HK-2 (cell line): Measurements from ENCODE around the gene PPP3R1.

ENCODE experiments used
- DNase-seq: peaks from one replicate; pipeline ENCODE4 v3.0.0-alpha.2; 2018; ENCODE audit not compliant: unreplicated experiment

PPP3R1 gene

DNA sequence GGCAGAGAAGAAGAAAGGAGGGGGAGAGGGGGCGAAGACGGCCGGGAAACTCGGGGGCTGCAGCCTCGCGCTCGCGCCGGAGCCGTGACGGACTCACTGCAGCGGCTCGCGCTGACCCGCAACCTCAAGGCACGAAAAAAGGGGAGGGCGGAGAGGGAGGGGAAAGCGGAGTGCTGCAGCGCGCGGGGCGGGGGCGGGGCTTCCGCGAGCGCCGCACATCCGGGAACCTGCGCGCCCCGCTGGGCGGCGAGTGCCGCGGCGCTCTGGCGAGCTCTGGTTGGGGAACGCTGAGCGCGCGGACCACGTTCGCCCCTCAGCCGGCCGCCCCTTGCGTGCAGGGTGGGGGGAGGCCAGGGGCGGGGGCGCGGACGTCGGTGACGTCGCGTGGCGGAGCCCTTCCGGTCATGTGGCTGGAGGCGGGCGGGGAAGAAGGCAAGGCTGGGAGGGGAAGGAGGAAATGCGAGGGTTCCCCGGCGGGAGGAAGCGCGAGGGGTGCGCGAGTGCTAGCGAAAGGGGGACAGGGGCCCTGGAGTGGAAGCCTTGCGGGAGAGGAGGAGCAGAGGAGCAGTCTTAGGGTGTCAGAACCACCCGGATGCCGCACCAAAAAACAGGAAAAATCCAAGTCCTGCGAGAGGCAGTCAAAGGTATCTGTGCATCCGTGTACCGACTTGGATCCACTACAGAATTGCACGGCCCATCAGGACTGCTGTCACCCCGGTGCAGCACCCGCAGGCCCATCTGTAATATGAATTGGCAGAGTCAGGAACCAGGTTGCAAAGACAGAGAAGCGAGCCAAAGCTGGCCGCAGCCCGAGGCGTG lies at the start of gene PPP3R1:
Gene PPP3R1, minus strand, starts transcription at position 133 of the 819 bp plus-strand sequence. CDS start 405 bp downstream, outside the sequence.
- peak; percentile 94 for DNase-seq

- DNase-seq: no peak
Measured at GRCh38 chr2:68295516-68295915, 43.2 kb upstream of the PPP3R1 start.

- no peak for DNase-seq
Measured at GRCh38 chr2:68294913-68295312, 42.6 kb upstream of the PPP3R1 start.

DNA sequence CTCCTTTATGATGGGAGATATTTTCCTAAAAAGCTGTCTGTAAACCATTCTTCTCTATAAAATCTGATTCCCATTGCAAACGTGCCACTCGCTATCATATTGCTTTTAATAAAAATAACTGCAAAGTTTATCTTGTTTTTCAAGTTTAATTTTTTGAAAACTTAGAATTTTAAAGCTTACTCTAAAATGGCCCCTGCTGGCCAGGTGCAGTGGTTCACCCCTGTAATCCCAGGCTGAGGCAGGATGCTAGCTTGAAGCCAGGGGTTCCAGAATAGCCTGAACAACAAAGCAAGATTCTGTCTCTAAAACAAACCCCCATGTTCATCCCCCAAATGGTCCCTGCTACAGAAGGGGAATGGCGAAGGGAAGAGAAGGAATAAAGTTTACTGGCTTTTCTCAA lies 41.9 kb upstream of the PPP3R1 start:
- DNase-seq: no peak

- DNase-seq: no peak
Measured at GRCh38 chr2:68293755-68294154, 41.4 kb upstream of the PPP3R1 start.

DNA sequence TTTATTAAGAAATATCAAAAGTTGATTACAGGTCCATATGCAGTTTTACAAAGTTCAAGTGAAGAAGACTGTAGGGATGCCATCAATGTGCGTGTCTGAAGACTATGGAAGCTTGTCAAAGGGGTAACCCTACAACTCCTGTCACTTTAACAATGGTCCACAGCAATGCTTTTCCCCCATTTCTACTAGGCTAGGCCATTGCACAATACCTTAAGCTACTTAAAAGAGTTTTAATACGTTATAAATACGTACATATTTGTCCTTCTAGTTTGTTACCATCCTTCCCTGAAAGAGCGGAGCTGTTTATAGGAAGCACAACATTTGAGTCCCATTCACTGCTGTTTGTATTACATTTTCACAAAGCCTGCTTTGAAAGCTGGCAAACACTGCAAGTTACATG lies 40.7 kb upstream of the PPP3R1 start:
- DNase-seq: no peak

- no peak for DNase-seq
Measured at GRCh38 chr2:68292108-68292710, 39.9 kb upstream of the PPP3R1 start.

- DNase-seq: no peak
Measured at GRCh38 chr2:68291314-68291713, 39.0 kb upstream of the PPP3R1 start.

GRCh38 chr2:68290901-68291300 lies 38.6 kb upstream of the PPP3R1 start:
- no peak for DNase-seq

DNA sequence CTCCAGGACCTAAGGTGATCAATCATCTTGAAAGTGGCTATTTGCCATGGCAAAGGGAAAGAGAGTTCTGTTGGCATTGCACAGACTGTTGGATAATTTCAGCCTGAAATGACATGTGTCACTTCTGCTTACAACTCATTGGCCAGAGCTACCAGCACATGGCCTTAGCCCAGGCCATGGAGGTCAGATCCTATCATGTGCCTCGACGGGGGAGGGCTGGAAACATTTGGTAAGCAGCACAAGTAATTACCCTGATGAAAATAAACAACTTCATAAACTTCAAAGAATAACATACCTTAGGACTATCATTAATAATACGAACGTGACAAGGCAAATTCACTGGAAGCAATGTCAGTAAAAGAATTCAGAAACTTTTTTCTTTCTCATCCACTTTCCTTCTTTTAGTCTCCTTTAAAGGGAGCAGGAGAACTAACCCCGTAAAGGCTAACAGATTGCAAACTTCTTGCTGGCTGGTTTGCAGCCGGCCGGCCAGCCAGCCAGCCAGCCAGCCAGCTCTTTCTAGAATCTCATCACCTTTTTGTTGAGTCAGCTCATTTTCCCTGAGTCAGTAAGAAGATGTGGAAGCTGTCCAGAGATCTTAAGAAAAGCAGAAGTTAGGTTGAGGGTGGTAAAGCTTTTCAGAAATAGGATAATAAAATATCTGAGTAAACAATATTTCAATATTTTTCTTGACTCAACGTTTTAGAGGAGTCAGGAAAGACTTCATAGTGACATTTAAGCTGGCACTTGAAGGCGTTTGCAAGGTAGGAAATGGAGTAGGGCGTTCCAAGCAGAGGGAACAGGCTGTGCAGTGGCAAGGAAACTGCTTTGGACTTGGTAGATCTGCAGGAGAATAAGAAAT lies 35.5 kb upstream of the PPP3R1 start:
- no peak for DNase-seq

DNA sequence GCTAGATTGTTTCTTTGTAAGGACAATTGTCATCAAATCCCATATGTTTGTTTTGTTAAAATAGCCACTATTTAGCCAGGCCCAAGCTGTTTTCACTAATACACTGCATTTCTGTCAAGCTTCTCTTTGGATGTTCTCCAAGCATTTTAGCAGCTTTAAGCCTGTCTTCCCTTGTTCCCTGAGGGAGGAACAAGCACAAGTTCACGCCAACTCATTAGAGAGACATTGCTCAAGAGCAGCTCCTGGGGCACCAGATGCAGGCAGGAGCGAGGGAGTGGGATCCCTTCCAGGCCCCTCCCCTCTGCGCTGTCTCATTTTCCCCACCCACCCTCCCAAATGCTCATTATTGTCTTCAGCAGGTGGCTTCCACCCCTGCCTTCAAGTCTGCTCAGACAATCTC lies 32.6 kb upstream of the PPP3R1 start:
- no peak for DNase-seq

- DNase-seq: no peak
Measured at GRCh38 chr2:68283419-68283812, 31.1 kb upstream of the PPP3R1 start.

DNA sequence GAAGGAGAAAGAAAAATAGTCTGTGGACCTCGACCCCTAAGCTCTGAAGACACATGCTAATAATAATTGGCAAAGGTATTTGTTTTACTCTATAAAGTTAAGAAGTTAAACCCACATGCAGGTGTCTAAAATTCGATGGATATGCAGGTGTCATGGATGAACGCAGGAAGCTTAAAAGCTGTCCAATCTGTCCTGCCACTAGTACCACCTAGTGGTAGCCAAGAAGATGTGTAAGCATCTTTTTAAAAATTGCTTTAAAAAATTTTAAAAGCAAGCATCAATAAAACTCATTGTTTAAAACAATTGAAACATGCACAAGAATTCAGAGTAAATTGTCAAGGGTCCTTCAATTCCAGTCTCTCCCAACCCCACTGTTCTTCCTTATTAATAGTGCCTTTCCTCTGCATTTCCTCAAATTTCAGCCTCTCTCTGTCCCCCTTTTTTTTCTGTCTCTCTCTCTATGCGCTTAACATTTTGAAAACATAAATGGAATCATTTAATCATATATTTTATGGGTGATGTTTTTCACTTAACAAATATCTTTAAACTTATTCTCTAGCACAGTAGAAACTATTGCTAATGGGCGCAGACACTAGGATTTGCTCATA lies 30.6 kb upstream of the PPP3R1 start:
- DNase-seq: no peak

GRCh38 chr2:68280796-68281195 lies 28.5 kb upstream of the PPP3R1 start:
- DNase-seq: no peak

- no peak for DNase-seq
Measured at GRCh38 chr2:68280348-68280747, 28.0 kb upstream of the PPP3R1 start.

- DNase-seq: no peak
Measured at GRCh38 chr2:68279691-68280090, 27.4 kb upstream of the PPP3R1 start.

- no peak for DNase-seq
Measured at GRCh38 chr2:68278169-68278568, 25.8 kb upstream of the PPP3R1 start.

GRCh38 chr2:68274022-68274421 lies 21.7 kb upstream of the PPP3R1 start:
- no peak for DNase-seq

GRCh38 chr2:68272246-68272994 lies 20.1 kb upstream of the PPP3R1 start:
- no peak for DNase-seq

DNA sequence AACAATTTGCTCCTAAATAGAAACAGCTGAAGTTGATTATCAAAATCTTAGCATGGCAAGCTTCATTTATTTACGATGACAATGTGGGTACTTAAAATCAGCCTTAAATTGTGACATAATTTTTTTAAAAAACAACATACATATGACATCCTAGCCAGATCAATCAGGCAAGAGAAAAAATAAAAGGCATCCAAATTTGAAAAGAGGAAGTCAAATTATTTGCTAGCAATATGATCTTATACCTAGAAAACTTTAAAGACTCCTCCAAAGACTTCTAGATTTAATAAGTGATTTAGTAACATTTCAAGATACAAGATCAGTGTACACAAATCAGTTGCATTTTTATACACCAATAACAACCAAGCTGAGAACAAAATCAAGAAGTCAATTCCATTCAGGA lies 14.3 kb upstream of the PPP3R1 start:
- no peak for DNase-seq

GRCh38 chr2:68263632-68264031 lies 11.3 kb upstream of the PPP3R1 start:
- no peak for DNase-seq
